Measurements from ENCODE around the gene KIF22. TPM values are rescaled to one million over a fixed set of nuclear protein-coding genes. Genes with fewer than 3 reads are reported as not detected.
"Not testable (repeated sequence)": the region's sequence is repeated elsewhere in the genome, so short reads cannot be mapped to it uniquely, and the experiment has no call there.

KIF22 gene
- total RNA-seq, 2 donors from 2014 or later, result 10.1 to 17.1 TPM

DNA sequence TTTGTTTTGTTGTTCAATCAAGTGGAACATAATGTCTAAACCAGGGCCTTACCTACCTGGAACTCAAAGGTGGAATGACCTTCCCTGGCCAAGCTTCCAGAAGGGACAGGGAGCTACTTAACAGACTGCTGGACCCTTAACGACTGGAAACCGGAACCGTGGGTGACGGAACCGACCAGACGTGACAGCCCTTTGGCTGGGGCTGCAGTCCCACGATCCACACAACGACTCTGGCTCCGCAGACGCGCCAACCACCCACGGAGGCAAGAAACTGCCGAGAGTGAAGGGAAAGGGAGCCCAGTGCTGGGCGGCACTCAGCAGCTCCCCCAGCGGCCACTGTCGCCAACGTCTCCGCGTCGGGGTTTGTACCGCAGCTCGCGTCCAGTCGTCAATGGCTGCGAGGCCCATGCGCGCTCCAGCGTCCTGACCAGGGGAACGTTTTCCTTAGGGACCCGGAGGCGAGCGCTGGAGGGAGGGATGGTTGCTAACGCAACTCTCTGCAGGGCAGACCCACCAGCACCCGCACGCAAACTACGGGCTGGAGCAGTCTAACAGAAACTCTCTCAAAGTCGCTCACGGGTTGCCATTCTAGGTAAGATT lies 5.5 kb upstream of the KIF22 start:
- peak overlapping the region; percentile 6 to 31 for H3K4me3 ChIP-seq
- no peaks in the 10 kb centered on the region for H3K9me3 ChIP-seq
- H3K36me3 ChIP-seq, result no peaks in the 10 kb centered on the region
- no peak overlapping the region for H3K27ac ChIP-seq
- TF ChIP-seq, protein P1, sequence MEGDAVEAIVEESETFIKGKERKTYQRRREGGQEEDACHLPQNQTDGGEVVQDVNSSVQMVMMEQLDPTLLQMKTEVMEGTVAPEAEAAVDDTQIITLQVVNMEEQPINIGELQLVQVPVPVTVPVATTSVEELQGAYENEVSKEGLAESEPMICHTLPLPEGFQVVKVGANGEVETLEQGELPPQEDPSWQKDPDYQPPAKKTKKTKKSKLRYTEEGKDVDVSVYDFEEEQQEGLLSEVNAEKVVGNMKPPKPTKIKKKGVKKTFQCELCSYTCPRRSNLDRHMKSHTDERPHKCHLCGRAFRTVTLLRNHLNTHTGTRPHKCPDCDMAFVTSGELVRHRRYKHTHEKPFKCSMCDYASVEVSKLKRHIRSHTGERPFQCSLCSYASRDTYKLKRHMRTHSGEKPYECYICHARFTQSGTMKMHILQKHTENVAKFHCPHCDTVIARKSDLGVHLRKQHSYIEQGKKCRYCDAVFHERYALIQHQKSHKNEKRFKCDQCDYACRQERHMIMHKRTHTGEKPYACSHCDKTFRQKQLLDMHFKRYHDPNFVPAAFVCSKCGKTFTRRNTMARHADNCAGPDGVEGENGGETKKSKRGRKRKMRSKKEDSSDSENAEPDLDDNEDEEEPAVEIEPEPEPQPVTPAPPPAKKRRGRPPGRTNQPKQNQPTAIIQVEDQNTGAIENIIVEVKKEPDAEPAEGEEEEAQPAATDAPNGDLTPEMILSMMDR (IDR thresholded peaks at IDR 0.05), result peak; percentile 80 to 88
- H3K4me1 ChIP-seq, result peaks cover 0 to 9% of the 10 kb centered on the region in 2 donors
- H3K27me3 ChIP-seq, result no peaks in the 10 kb centered on the region
- peak; percentile 68 for DNase-seq (ENCODE audit: low spot score)

DNA sequence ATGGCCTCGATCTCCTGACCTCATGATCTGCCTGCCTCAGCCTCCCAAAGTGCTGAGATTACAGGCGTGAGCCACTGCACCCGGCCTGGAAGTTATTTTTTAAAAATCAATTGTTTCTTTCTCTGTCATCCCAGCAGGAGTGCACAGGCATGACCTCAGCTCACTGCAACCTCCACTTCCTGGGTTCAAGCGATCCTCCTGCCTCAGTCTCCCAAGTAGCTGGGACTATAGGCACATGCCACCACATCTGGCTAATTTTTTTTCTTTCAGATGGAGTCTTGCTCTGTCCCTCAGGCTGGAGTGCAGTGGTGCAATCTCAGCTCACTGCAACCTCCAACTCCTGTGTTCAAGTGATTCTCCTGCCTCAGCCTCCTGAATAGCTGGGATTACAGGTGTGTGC lies 3.4 kb upstream of the KIF22 start:
- H3K4me1 ChIP-seq, result peaks cover 0 to 22% of the 10 kb centered on the region in 2 donors
- not testable (repeated sequence) for DNase-seq (ENCODE audit: low spot score); H3K4me3 ChIP-seq; H3K36me3 ChIP-seq; H3K27me3 ChIP-seq; H3K27ac ChIP-seq; H3K9me3 ChIP-seq

DNA sequence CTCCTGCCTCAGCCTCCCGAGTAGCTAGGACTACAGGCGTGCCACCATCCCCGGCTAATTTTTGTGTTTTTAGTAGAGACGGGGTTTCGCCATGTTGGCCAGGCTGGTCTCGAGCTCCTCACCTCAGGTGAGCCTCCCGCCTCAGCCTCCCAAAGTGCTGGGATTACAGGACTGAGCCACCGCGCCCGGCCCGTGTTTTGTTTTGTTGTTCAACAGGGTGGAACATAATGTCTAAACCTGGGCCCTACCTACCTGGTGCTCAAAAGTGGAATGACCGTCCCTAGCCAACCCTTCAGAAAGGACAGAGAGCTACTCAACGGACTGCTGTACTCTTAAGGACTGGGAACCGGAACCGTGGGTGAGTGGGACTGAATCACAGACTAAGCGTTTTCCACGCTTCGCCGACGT lies 772 bp upstream of the KIF22 start:
- Histone ChIP-seq H3K9me3 (no peaks in the 10 kb centered on the region), H3K27me3 (no peaks in the 10 kb centered on the region), H3K4me1 (peaks cover 0 to 22% of the 10 kb centered on the region in 2 donors), H3K4me3 (peak overlapping the region; percentile 43 to 92), H3K27ac (peak overlapping the region; percentile 83 to 89), H3K36me3 (no peaks in the 10 kb centered on the region)
- TF ChIP-seq, protein P1 (IDR thresholded peaks at IDR 0.05), result no peak
- no peak for DNase-seq (ENCODE audit: low spot score)

DNA sequence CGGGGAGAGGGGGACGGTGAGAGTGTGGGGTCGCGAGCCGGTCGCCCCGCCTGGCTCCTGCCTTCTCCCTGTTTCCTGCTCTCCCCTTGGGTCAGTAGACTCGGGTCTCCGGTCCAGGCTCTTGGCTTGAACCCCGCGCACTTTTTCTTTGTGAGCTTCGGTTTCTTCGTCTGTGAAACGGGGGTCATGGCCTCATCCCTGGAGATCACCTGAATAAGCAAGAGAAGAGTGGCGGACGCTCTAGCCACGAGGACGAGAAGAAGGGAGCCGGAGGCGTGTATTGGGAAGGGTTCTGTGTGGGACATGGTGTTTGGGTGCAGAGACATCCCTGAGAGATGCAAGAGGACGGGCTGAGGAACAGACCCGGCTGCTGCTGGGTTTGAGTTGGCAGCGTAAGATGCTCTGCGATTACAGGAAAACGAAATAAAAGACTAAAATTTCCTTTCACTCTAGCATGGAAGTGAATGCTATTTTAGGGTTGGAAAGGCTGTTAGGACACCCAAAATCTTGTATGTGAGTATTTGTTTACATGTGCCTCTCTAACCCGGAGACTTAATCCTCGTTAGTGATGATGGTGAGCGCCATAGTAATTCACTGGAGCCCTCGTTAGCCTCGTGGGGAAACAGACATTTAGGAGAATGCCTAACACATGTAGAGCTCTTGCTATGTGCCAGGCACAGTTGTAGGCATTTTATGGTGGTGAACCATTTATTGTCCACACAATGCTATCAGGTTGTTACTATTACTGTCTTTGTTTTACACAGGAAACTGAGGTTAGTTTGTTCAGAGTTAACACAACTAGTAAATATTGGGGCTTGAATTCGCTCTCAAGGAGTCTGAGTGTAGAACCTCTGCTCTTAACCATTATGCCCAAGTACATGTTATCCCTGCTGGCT lies 646 bp downstream of the KIF22 start:
- Histone ChIP-seq H3K4me3 (peak overlapping the region; percentile 74 to 92), H3K9me3 (no peaks in the 10 kb centered on the region), H3K27ac (peak overlapping the region in 1 of 2 donors; percentile 55), H3K4me1 (peaks cover 0 to 17% of the 10 kb centered on the region in 2 donors), H3K36me3 (no peaks in the 10 kb centered on the region), H3K27me3 (no peaks in the 10 kb centered on the region)
- DNase-seq (ENCODE audit: low spot score), result no peak
- TF ChIP-seq, protein P1 (IDR thresholded peaks at IDR 0.05), result no peak

DNA sequence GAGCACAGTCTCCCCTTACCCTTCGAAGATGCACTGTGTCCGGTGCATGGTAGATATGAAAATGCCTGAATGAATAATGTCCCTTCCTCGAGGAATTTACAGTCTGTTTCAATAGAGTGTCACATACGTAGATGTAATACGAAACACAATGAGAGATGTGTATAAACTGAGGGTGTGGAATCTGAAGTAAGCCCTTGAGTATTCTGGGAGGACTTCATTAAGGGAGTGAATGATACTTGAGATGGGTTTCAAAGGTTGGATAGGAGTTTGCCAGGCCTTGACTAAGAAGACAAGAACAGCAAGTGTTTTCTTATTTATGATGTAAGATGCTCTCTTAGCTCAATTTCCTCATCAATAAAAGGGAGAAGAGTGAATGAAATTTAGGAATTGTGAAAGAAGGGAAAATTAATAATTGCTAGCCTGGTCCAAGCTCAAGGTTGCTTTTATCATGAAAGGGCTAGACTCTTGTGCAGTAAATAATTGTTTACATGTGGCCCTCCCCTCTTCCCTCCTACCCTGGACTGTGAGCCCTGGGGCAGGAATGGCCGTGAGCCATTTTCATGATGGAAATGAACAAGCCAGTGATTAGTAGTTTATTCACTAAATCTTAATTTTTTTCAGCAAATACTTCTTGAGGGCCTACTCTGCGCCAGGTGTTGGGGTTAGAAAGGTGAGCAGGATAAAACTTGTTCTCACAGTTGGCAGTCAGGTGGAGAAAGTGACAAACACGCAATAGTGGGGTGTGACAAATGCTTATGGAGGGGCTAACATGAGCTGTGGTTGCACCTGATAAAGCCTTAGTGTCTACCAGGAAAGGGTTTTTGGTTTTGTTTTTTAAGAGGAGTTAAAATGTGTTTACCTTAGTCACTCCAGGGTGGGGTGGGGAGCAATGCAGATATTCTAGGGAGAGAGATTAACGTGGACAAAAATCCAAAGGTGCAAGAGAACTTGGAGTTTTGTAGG lies 1.6 kb downstream of the KIF22 start:
- TF ChIP-seq, protein P1 (IDR thresholded peaks at IDR 0.05), result no peak
- no peak for DNase-seq (ENCODE audit: low spot score)
- Histone ChIP-seq H3K27ac (no peak overlapping the region), H3K36me3 (peaks cover 4% of the 10 kb centered on the region), H3K27me3 (no peaks in the 10 kb centered on the region), H3K9me3 (no peaks in the 10 kb centered on the region), H3K4me3 (peak overlapping the region in 1 of 2 donors; percentile 92), H3K4me1 (peaks cover 0 to 17% of the 10 kb centered on the region in 2 donors)

DNA sequence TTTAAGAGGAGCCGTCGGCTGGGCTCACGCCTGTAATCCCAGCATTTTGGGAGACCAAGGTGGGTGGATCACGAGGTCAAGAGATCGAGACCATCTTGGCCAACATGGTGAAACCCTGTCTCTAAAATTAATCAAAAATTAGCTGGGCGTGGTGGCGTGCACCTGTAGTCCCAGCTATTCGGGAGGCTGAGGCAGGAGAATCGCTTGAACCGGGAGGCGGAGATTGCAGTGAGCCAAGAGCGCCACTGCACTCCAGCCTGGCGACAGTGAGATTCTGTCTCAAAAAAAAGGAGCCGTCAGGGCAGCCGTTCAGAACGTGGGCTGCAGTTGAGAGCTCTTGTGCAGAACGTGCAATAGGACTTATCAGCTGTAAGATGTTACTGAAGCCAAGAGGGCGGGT lies 2.6 kb downstream of the KIF22 start:
- not testable (repeated sequence) for H3K4me3 ChIP-seq; DNase-seq (ENCODE audit: low spot score); H3K9me3 ChIP-seq; H3K27ac ChIP-seq; H3K27me3 ChIP-seq; H3K36me3 ChIP-seq
- H3K4me1 ChIP-seq, result peaks cover 0 to 17% of the 10 kb centered on the region in 2 donors

All from right atrium auricular region (tissue), 2 donors.